Astrocyte of the hippocampus (primary cell): ENCODE measurements around the gene GSE1.
A peak's percentile ranks its signal among the peaks of the same experiment; 100 is the strongest.

Experiments
- DNase-seq: peaks from one replicate; pipeline ENCODE4 v3.0.0; 2011; ENCODE audit warnings: low read depth, low spot score

Gene GSE1

DNA sequence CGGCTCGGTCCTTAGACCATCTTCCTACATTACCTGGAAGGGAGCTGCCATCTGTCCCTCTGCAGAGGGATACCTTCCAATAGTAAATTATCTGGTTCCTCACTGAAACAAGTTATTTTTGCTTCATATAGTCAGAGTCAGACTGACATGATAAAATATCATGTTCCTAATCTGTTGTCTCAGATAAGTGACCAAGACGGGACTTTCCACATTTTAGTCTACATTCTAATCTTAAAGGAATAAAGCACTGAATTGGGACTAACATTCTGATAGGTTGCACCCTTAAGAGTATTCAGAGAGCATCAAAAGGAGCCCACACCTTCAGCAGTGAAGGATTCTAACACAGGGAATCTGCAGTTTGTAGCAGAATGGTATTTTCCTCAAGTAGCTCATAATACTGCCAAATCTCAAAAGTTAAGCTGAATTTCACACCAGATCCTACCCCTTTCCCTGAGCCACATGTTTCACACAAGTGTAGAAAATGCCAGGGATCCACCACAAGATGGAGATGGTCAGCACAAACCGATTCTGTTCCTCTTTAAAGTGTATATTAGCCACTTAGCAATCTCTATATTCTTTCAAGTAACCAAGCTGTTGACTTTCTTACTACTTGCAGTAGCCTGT lies 62.2 kb downstream of the GSE1 start:
- peak; percentile 49 for DNase-seq

GRCh38 chr16:85676466-85676865 lies 63.3 kb downstream of the GSE1 start:
- DNase-seq = no peak

DNA sequence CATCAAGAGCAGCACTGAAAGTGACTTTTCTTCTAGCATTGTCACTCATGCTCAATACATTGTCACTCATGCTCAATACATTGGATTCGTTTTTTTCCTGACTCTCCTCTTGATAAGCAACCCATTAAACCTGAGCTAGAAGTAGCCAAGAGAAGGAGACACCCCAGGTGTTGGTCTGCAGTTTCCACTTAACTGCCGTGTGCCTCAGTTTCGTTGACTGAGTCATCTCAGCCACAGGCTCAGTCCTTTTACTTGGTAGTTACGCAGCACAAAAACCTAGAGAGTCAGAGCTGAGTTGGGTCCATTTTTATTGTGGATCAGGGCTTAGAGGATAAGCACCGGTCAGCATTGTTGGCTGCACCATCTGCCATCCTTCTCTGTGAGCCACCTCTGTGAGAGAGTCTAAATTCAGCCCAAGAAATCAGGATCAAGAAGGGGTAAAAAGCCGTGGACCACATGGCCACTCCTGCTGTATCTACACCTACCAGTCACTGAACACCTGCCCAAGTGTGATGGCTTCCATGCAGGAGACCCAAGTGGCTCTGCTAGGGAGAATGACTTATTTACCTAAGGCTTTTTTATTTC lies 64.4 kb downstream of the GSE1 start:
- DNase-seq = no peak

DNA sequence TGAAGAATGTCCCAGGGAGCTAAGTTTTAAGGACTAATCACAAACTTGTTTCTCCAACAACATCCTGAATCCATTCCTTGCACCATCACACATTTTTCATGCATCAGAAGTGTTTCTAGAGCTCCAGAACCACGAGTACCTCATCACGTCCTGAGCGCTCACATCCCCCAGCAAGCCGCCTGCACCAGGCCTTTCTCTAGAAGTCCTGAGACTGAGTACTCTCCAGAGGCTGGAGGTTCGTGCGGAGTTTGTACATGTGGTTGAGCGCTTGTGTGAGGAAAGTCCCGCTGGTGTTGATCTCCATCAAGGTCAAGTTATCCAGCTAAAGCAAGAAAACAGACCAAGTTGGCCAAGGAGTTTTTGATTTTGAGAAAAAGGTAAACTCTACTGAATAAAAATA lies 64.9 kb downstream of the GSE1 start:
- DNase-seq = no peak

GRCh38 chr16:85678821-85679220 lies 65.7 kb downstream of the GSE1 start:
- no peak for DNase-seq

DNA sequence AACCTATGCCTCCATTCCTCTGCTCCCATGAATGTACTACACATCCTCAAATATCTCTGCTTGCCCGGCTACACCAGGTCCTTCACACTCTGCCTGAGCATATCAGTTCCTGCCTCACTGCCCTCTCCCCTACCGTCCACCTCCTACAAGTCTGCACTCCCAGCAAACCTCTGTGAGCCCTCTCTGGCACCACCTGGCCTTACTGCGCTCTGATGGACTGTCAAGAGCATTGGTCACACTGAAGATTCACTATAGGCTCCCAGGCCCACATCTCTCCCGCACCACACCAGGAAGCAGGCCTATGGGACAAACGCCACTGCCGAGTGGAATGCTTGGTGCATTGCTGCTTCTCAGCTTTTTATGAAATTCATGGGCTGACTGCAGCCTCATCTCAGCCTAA lies 66.7 kb downstream of the GSE1 start:
- no peak for DNase-seq

GRCh38 chr16:85680352-85680944 lies 67.3 kb downstream of the GSE1 start:
- no peak for DNase-seq

- no peak for DNase-seq
These were observed 68.1 kb downstream of the GSE1 start for GRCh38 chr16:85681255-85681654.

- DNase-seq = no peak
These were observed 69.4 kb downstream of the GSE1 start for GRCh38 chr16:85682516-85682915.

- no peak for DNase-seq
These were observed 70.2 kb downstream of the GSE1 start for GRCh38 chr16:85683363-85683762.

DNA sequence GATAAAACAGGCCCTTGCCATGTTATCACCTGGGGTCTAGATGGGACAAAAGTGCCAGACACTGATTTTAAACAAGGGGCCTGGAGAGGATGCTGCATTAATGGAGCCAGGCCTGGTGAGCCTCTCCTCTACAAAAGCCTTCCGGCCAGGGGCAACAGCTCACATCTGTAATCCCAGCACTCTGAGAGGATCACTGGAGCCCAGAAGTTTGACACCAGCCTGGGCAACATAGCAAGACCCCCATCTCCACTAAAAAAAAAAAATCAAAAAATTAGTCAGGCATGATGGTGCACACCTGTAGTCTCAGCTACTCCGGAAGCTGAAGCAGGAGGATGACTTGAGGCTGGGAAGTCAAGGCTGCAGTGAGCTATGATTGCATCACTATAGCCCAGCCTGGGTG lies 72.1 kb downstream of the GSE1 start:
- no peak for DNase-seq

DNA sequence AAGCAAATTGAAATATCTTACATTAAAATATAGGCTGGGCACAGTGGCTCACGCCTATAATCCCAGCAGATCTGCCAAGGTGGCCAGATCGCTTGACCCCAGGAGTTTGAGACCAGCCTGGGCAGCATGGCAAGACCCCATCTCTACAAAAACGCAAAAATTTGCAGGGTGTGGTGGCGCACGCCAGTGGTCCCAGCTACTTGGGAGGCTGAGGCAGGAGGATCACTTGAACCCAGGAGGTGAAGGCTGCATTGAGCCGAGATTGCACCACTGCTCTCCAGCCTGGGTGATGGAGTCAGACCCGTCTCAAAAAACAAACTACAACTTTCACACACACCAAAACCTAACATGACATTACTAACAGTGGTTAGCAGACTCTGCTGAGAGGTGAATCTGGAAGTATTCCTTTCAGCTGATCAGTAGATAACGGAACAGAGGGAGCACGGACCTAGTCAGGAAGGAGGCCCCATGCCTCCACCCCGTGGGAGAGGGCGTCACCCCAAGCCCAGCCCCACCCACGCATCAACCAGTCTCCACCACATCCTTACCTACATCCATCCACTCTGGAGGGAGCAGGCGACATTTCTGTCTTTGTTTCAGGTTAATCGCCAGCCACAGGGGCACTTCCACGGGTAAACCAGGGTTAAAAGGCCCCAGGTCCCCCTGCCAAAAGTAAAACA lies 73.9 kb downstream of the GSE1 start:
- DNase-seq = no peak

GRCh38 chr16:85687651-85688471 lies 74.7 kb downstream of the GSE1 start:
- DNase-seq = no peak

- DNase-seq = peak; percentile 96
These were observed 75.6 kb downstream of the GSE1 start, which contains the start of gene GINS2 for GRCh38 chr16:85688586-85689284. Gene GINS2, minus strand, starts transcription at chr16:85688954. Its CDS starts 56 bp downstream, at chr16:85688898.

DNA sequence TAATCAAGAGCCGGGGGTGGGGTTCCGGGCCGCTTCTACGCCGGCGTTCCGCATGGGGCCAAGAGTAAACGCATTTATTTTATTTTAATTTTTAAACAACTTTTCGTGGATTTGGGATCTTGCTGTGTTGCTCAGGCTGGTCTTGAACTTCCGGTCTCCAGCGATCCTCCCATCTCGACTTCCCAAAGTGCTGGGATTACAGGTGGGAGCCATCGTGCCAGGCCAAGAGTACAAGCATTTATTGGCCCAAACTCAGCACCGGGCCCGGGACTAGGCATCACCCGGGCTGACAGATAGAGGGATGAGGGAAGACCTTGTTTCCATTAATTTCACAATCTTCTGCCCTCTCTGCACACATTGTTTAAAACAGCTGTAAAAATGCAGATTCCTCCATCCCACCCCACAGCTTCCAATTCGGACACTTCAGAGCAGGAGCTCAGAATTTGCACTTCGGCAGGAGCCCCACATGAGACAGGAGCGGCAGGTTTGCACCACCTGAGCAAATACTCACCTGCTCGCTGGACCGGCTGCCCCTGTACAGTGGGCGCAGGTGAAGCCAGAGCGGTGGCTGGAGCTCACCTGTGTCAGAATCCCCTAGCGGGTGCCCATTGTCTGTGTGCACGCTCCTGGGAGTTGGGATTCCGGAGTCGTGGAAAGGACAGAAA lies 76.3 kb downstream of the GSE1 start:
- DNase-seq = no peak

GRCh38 chr16:85689950-85690320 lies 76.8 kb downstream of the GSE1 start:
- DNase-seq = no peak

DNA sequence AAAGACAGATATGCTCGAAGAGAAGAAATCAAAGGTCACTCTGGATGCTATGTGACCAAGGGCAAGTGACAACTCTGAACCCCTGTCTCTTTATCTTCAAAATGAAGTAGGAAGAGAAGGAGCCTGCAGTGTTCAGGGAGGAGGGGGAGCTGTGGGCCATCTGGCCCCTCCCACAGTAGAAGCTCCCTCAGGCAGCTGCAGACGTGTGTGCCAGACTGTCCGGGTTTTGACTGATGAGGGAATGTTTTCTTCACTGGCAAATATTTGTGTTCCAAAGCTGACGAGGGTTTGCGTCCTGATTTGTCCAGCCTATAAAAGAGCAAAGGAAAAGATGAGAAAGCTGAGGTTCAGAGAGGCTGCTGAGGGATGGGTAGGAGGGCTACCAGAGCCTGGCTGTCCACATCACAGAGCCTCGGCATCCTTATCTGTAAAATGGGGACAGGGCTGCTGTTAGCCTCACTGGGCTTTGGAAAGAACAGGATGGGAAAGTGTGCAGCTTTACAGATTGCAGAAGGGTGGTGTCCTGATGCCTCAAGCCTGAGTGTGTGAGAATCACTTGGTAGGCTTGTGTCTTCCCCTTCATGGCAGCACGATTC lies 77.4 kb downstream of the GSE1 start:
- no peak for DNase-seq

- DNase-seq = no peak
These were observed 82.3 kb downstream of the GSE1 start for GRCh38 chr16:85695196-85696128.

DNA sequence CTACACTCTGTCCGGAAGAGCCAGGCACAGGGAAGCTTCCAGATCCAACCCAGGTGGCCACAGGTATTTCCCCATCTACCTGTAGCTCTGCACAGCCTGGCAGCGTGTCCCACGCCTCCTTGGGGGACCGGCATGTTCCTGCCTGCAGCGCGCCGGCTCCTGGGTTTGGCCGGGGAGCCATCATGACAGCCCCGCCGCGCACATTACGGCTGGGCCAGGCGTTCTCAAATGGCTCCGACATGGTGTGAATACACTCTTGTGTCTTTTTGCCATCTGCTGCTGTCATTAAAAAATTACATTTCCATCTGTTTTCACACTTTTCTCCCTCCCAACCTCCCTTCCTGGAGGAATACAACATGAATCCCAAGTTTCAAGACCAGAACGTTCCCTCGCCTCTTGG lies 83.7 kb downstream of the GSE1 start:
- DNase-seq = no peak
